HepG2 (cell line): Measurements from ENCODE around the gene TUBB3. TPM values are rescaled to one million over a fixed set of nuclear protein-coding genes. Genes with fewer than 3 reads are reported as not detected.

Experiments
- ATAD3A ChIP-seq: sonication (generic); formaldehyde crosslinking; IDR thresholded peaks from 2 replicates; pipeline ENCODE4 v1.4.0; 2020; ENCODE audit warnings: missing genetic modification reagents
- BCL6 ChIP-seq: IDR thresholded peaks from 2 replicates; pipeline ENCODE4 v1.6.1; 2016; ENCODE audit warnings: missing genetic modification reagents, missing compliant biosample characterization
- CEBPZ ChIP-seq: IDR thresholded peaks from 2 replicates; pipeline ENCODE4 v1.6.1; 2012; ENCODE audit warnings: low read length, improper control_type of control experiment
- HMGXB4 ChIP-seq, 2 experiments: sonication (generic) in 1 of 2; formaldehyde crosslinking in 1 of 2; IDR thresholded peaks; 2 replicates each; pipeline versions ENCODE4 v1.4.0 to v1.6.1; 2018 to 2020; ENCODE audit warnings: missing genetic modification reagents in 2 of 2, borderline replicate concordance in 1 of 2, low read depth in 1 of 2, mild to moderate bottlenecking in 1 of 2, missing biosample characterization in 1 of 2
- KLF16 ChIP-seq, 2 experiments: sonication (generic) in 1 of 2; formaldehyde crosslinking in 1 of 2; IDR thresholded peaks; 2 replicates each; pipeline versions ENCODE4 v1.6.1 to v1.8.0; 2016 to 2023; ENCODE audit warnings: missing genetic modification reagents in 2 of 2, missing compliant biosample characterization in 1 of 2
- SALL2 ChIP-seq: sonication (generic); formaldehyde crosslinking; IDR thresholded peaks from 2 replicates; pipeline ENCODE4 v1.8.1; 2023; ENCODE audit warnings: mild to moderate bottlenecking, missing genetic modification reagents, inconsistent platforms
- SKIL ChIP-seq: sonication (generic); formaldehyde crosslinking; IDR thresholded peaks from 2 replicates; pipeline ENCODE4 v1.8.0; 2022; ENCODE audit warnings: missing genetic modification reagents, mild to moderate bottlenecking, moderate library complexity, borderline replicate concordance
- SMARCE1 ChIP-seq: fragments of 450-650 bp; IDR thresholded peaks from 2 replicates; pipeline ENCODE4 v1.6.1; 2017; ENCODE audit warnings: borderline replicate concordance
- TCF12 ChIP-seq, 2 experiments: fragments of 450-650 bp in 1 of 2; sonication (generic) in 1 of 2; formaldehyde crosslinking in 1 of 2; IDR thresholded peaks; 2 replicates each; pipeline versions ENCODE4 v1.6.1 to v1.8.0; 2017 to 2022; ENCODE audit warnings: antibody characterized with exemption in 1 of 2, mild to moderate bottlenecking in 1 of 2, missing genetic modification reagents in 1 of 2, moderate library complexity in 1 of 2
- TFDP1 ChIP-seq: IDR thresholded peaks from 2 replicates; pipeline ENCODE4 v1.6.1; 2016; ENCODE audit warnings: missing compliant biosample characterization, missing genetic modification reagents, borderline replicate concordance
- ZKSCAN8 ChIP-seq: IDR thresholded peaks from 2 replicates; pipeline ENCODE4 v1.6.1; 2016; ENCODE audit warnings: borderline replicate concordance, missing genetic modification reagents, missing compliant biosample characterization
- ZNF138 ChIP-seq: sonication (generic); formaldehyde crosslinking; IDR thresholded peaks from 2 replicates; pipeline ENCODE4 v1.5.0; 2020; ENCODE audit warnings: mild to moderate bottlenecking, low read depth, missing genetic modification reagents
- ZNF160 ChIP-seq: sonication (generic); formaldehyde crosslinking; IDR thresholded peaks from 2 replicates; pipeline ENCODE4 v1.8.0; 2022; ENCODE audit warnings: mild to moderate bottlenecking, inconsistent platforms, missing genetic modification reagents
- ZNF276 ChIP-seq: sonication (generic); formaldehyde crosslinking; IDR thresholded peaks from 2 replicates; pipeline ENCODE4 v1.4.0; 2020; ENCODE audit warnings: mild to moderate bottlenecking, low read depth, missing genetic modification reagents
- ZNF337 ChIP-seq: sonication (generic); formaldehyde crosslinking; IDR thresholded peaks from 2 replicates; pipeline ENCODE4 v1.5.1; 2020; ENCODE audit warnings: missing genetic modification reagents, low read depth, mild to moderate bottlenecking, borderline replicate concordance
- ZNF605 ChIP-seq: sonication (generic); formaldehyde crosslinking; IDR thresholded peaks from 2 replicates; pipeline ENCODE4 v1.8.0; 2022; ENCODE audit warnings: mild to moderate bottlenecking, missing genetic modification reagents
- ZNF672 ChIP-seq: sonication (generic); formaldehyde crosslinking; IDR thresholded peaks from 2 replicates; pipeline ENCODE4 v1.8.1; 2022; ENCODE audit warnings: missing genetic modification reagents
- ZNF766 ChIP-seq: sonication (generic); formaldehyde crosslinking; IDR thresholded peaks from 2 replicates; pipeline ENCODE4 v1.5.0; 2020; ENCODE audit warnings: missing genetic modification reagents, borderline replicate concordance
- ZNF891 ChIP-seq: sonication (generic); formaldehyde crosslinking; IDR thresholded peaks from 2 replicates; pipeline ENCODE4 v1.5.0; 2020; ENCODE audit warnings: mild to moderate bottlenecking, missing genetic modification reagents
- polyA plus RNA-seq, 8 experiments: library from polyadenylated mRNA; depleted of rRNA in 3 of 8; stranded (reverse) in 7 of 8; unstranded in 1 of 8; fragments of >200 nt; fragmentation: Illumina TruSeq in 4 of 8; extraction: Trizol in 4 of 8; gene quantifications; 2 replicates each; pipeline versions ENCODE4 v1.2.1 to v1.2.3, GENCODE V29; 2011 to 2016; ENCODE audit warnings: low read depth in 4 of 8, missing spikeins in 1 of 8, mixed read lengths in 1 of 8; ENCODE audit not compliant: insufficient read depth in 1 of 8
- total RNA-seq, 5 experiments: library from RNA; depleted of rRNA; stranded (reverse); fragments of >200 nt; fragmentation: Illumina TruSeq; extraction: Trizol; gene quantifications; 2 replicates each; pipeline ENCODE4 v1.2.3, GENCODE V29; 2016; ENCODE audit warnings: low read depth in 1 of 5

Gene TUBB3
- total and polyA plus RNA-seq, 2 of the 13 experiments (the other 11 are each of a cell fraction or from before 2014, with no cell fraction given): 110 to 185 TPM

GRCh38 chr16:89922477-89922883 lies 662 bp upstream of the TUBB3 start (continued):
- TF ChIP-seq CEBPZ (no peak), ZNF891 (CRISPR knock-in tag) (no peak), TCF12 (IDR thresholded peaks at IDR 0.05) (no peak), TCF12 (CRISPR knock-in tag; IDR thresholded peaks at IDR 0.05) (no peak; the same call in 1 of the 2 replicates), HMGXB4 (CRISPR knock-in tag; IDR thresholded peaks at IDR 0.05; ENCODE audit: borderline replicate concordance in 1 of 2, low read depth in 1 of 2) (peak; percentile 21 to 66; a peak in 1 of 4 replicates), TFDP1 (CRISPR knock-in tag) (no peak), ZNF160 (CRISPR knock-in tag) (no peak), ZNF276 (CRISPR knock-in tag) (no peak), ZNF672 (CRISPR knock-in tag) (no peak), KLF16 (CRISPR knock-in tag; IDR thresholded peaks at IDR 0.05) (no peak; a peak in 1 of 4 replicates), ZNF605 (CRISPR knock-in tag) (0 out of 2 replicates have a peak, but pooled peaks have one; percentile 64), SKIL (CRISPR knock-in tag) (peak; percentile 17; the same call in 1 of the 2 replicates), ZNF337 (CRISPR knock-in tag) (peak; percentile 38; the same call in 1 of the 2 replicates), BCL6 (CRISPR knock-in tag) (no peak), ZNF138 (CRISPR knock-in tag) (0 out of 2 replicates have a peak, but pooled peaks have one; percentile 17), ZKSCAN8 (peak; percentile 24; the same call in 1 of the 2 replicates), ZNF766 (CRISPR knock-in tag) (0 out of 2 replicates have a peak, but pooled peaks have one; percentile 20), SALL2 (CRISPR knock-in tag) (0 out of 2 replicates have a peak, but pooled peaks have one; percentile 36), SMARCE1 (no peak), ATAD3A (no peak)
